HepG2 (cell line): Measurements from ENCODE around the gene ETV6. TPM values are rescaled to one million over a fixed set of nuclear protein-coding genes. Genes with fewer than 3 reads are reported as not detected.
A peak's percentile ranks its signal among the peaks of the same experiment; 100 is the strongest.

Experiments used
- ATAC-seq: fragments of 200-7000 bp; cut with Tn5 transposase; 3 replicates; pipeline ENCODE4 v1.9.1; 2020; ENCODE audit warnings: mild to moderate bottlenecking, moderate library complexity
- BruUV-seq: library from RNA; stranded (reverse); fragments of 400-500 nt; replicated peaks from 2 replicates; lab custom pipeline; 2021; lab: Mats Ljungman, UMichigan
- CTCF ChIA-PET: fragments of 300-600 bp; formaldehyde crosslinking; extraction: SDS; loops from one replicate; lab custom pipeline; 2021; ENCODE audit warnings: low total read pairs, inconsistent platforms, low intra/inter-chr PET ratio; lab: Yijun Ruan, JAX
- POLR2A ChIA-PET: fragments of 350-600 bp; sonication (Branson Sonifier 250); formaldehyde crosslinking; loops from one replicate; lab custom pipeline; 2020; ENCODE audit warnings: antibody characterized with exemption, inconsistent platforms; lab: Yijun Ruan, JAX
- DNase-seq: peaks from one replicate; pipeline ENCODE4 v3.0.0-alpha.2; 2015; ENCODE audit warnings: low spot score
- FAIRE-seq: peaks from 3 replicates; lab custom pipeline; 2011; peaks lifted over from hg19 to GRCh38; lab: Jason Lieb, UNC
- H2AFZ ChIP-seq: one replicate; pipeline ENCODE4 v1.6.1; 2011; ENCODE audit warnings: low read length, inconsistent platforms
- H3K27ac ChIP-seq: fragments of 300-600 bp; 3 replicates; pipeline ENCODE4 v1.8.0; 2011; ENCODE audit warnings: mixed run types, mild to moderate bottlenecking, mixed read lengths, low read length, inconsistent platforms; ENCODE audit not compliant: insufficient read depth; ENCODE audit errors: extremely low read length
- H3K27me3 ChIP-seq, 2 experiments: fragments of 200-600 bp in 1 of 2; 2 replicates in 1 of 2; 3 replicates in 1 of 2; pipeline versions ENCODE4 v1.6.0 to v1.8.0; 2011; ENCODE audit warnings: low read length in 2 of 2, mild to moderate bottlenecking in 2 of 2, moderate library complexity in 2 of 2, inconsistent platforms in 1 of 2; ENCODE audit not compliant: insufficient read depth in 2 of 2, control insufficient read depth in 1 of 2
- H3K36me3 ChIP-seq, 2 experiments: fragments of 200-600 bp in 1 of 2; replicated peaks in 1 of 2; 2 replicates in 1 of 2; 3 replicates in 1 of 2; pipeline versions ENCODE4 v1.5.1 to v1.8.0; 2011; ENCODE audit warnings: low read length in 2 of 2, inconsistent platforms in 1 of 2; ENCODE audit not compliant: insufficient read depth in 2 of 2, control insufficient read depth in 1 of 2
- H3K4me1 ChIP-seq: 2 replicates; pipeline ENCODE4 v1.5.1; 2012; ENCODE audit warnings: low read length, inconsistent platforms; ENCODE audit not compliant: insufficient read depth
- H3K4me2 ChIP-seq: 2 replicates; pipeline ENCODE4 v1.6.0; 2011; ENCODE audit warnings: low read depth, low read length, inconsistent platforms
- H3K4me3 ChIP-seq, 3 experiments: fragments of 200-600 bp in 1 of 3; sonication (generic), shearing (Covaris generic) in 1 of 3; replicated peaks in 1 of 3; 2 replicates each; pipeline ENCODE4 v1.5.1; 2011 to 2016; ENCODE audit warnings: low read length in 3 of 3, inconsistent platforms in 2 of 3, low read depth in 2 of 3, mild to moderate bottlenecking in 2 of 3, control low read depth in 1 of 3, mixed read lengths in 1 of 3; ENCODE audit not compliant: insufficient read depth in 1 of 3
- H3K79me2 ChIP-seq: one replicate; pipeline ENCODE4 v1.6.1; 2011; ENCODE audit warnings: low read length, inconsistent platforms; ENCODE audit not compliant: insufficient read depth
- H3K9ac ChIP-seq: 2 replicates; pipeline ENCODE4 v1.6.0; 2011; ENCODE audit warnings: mild to moderate bottlenecking, low read depth, low read length, inconsistent platforms; ENCODE audit not compliant: insufficient read depth
- H3K9me3 ChIP-seq: 2 replicates; pipeline ENCODE4 v1.5.1; 2012; ENCODE audit warnings: mild to moderate bottlenecking, low read length
- H4K20me1 ChIP-seq: 2 replicates; pipeline ENCODE4 v1.6.0; 2011; ENCODE audit warnings: inconsistent platforms, mild to moderate bottlenecking, low read length, moderate library complexity; ENCODE audit not compliant: insufficient read depth
- BCL6 ChIP-seq: IDR thresholded peaks from 2 replicates; pipeline ENCODE4 v1.6.1; 2016; ENCODE audit warnings: missing genetic modification reagents, missing compliant biosample characterization
- CEBPB ChIP-seq: IDR thresholded peaks from 2 replicates; pipeline ENCODE4 v1.6.1; 2011; ENCODE audit warnings: low read depth, low read length, improper control_type of control experiment, borderline replicate concordance
- CEBPG ChIP-seq: IDR thresholded peaks from 2 replicates; pipeline ENCODE4 v1.6.1; 2016
- GATAD2A ChIP-seq: IDR thresholded peaks from 2 replicates; pipeline ENCODE4 v1.6.1; 2016
- HDAC6 ChIP-seq: fragments of 200-600 bp; sonication (generic); IDR thresholded peaks from 2 replicates; pipeline ENCODE4 v1.7.0; 2017; ENCODE audit warnings: mild to moderate bottlenecking, antibody characterized with exemption, low read length, low read depth
- HNF4A ChIP-seq: sonication (generic); formaldehyde crosslinking; IDR thresholded peaks from 2 replicates; pipeline ENCODE4 v1.4.0; 2020; ENCODE audit warnings: missing genetic modification reagents
- PAXIP1 ChIP-seq: sonication (generic); formaldehyde crosslinking; conservative IDR thresholded peaks from 2 replicates; pipeline ENCODE4 v1.4.0; 2020; ENCODE audit warnings: mild to moderate bottlenecking, missing genetic modification reagents, moderate library complexity
- PHF21A ChIP-seq: sonication (generic); formaldehyde crosslinking; IDR thresholded peaks from 2 replicates; pipeline ENCODE4 v1.5.0; 2020; ENCODE audit warnings: mild to moderate bottlenecking, missing genetic modification reagents
- RARA ChIP-seq: IDR thresholded peaks from 2 replicates; pipeline ENCODE4 v1.6.1; 2016; ENCODE audit warnings: missing genetic modification reagents, missing compliant biosample characterization
- SALL1 ChIP-seq: sonication (generic); formaldehyde crosslinking; IDR thresholded peaks from 2 replicates; pipeline ENCODE4 v1.8.0; 2022; ENCODE audit warnings: mild to moderate bottlenecking, missing genetic modification reagents
- SNAPC2 ChIP-seq: sonication (generic); formaldehyde crosslinking; IDR thresholded peaks from 2 replicates; pipeline ENCODE4 v1.8.1; 2022; ENCODE audit warnings: mild to moderate bottlenecking, missing genetic modification reagents
- SOX5 ChIP-seq: IDR thresholded peaks from 2 replicates; pipeline ENCODE4 v1.6.1; 2016; ENCODE audit warnings: borderline replicate concordance
- SP5 ChIP-seq: IDR thresholded peaks from 2 replicates; pipeline ENCODE4 v1.6.1; 2016; ENCODE audit warnings: low read depth, borderline replicate concordance
- TBX2 ChIP-seq: sonication (generic); formaldehyde crosslinking; IDR thresholded peaks from 2 replicates; pipeline ENCODE4 v1.5.0; 2020; ENCODE audit warnings: missing genetic modification reagents, mild to moderate bottlenecking, borderline replicate concordance
- TEAD3 ChIP-seq: optimal IDR thresholded peaks from 2 replicates; pipeline ENCODE3; 2016; ENCODE audit warnings: borderline replicate concordance
- WGBS: methylation state at CpG from one replicate; pipeline ENCODE4 v1.1.6; 2017; ENCODE audit warnings: low lambda C conversion rate; 5-methylcytosine and 5-hydroxymethylcytosine counted together
- in situ Hi-C: cut with HindIII; loops from 2 replicates; pipeline ENCODE4 v1.10.0; 2017; ENCODE audit warnings: low pct_unique_long_range_greater_than_20kb; ENCODE audit not compliant: extremely low pct_ligation_motif_present
- intact Hi-C: fragments of 100-400 bp; cut with micrococcal nuclease; formaldehyde crosslinking; loops from one replicate; pipeline ENCODE4 v1.10.0; 2022; ENCODE audit not compliant: unreplicated experiment
- polyA plus RNA-seq, 8 experiments: library from polyadenylated mRNA; depleted of rRNA in 3 of 8; stranded (reverse) in 7 of 8; unstranded in 1 of 8; fragments of >200 nt; fragmentation: Illumina TruSeq in 4 of 8; extraction: Trizol in 4 of 8; gene quantifications; 2 replicates each; pipeline versions ENCODE4 v1.2.1 to v1.2.3, GENCODE V29; 2011 to 2016; ENCODE audit warnings: low read depth in 4 of 8, missing spikeins in 1 of 8, mixed read lengths in 1 of 8; ENCODE audit not compliant: insufficient read depth in 1 of 8
- total RNA-seq, 5 experiments: library from RNA; depleted of rRNA; stranded (reverse); fragments of >200 nt; fragmentation: Illumina TruSeq; extraction: Trizol; gene quantifications; 2 replicates each; pipeline ENCODE4 v1.2.3, GENCODE V29; 2016; ENCODE audit warnings: low read depth in 1 of 5
- TF ChIP-seq, protein P1 (sequence below), 2 experiments: fragments of 450-650 bp in 1 of 2; sonication (generic) in 1 of 2; formaldehyde crosslinking; IDR thresholded peaks; 2 replicates each; pipeline versions ENCODE4 v1.5.0 to v1.8.0; 2020 to 2022; ENCODE audit warnings: mild to moderate bottlenecking in 1 of 2, missing genetic modification reagents in 1 of 2
- TF ChIP-seq, protein P2 (sequence below): IDR thresholded peaks from 2 replicates; pipeline ENCODE4 v1.6.1; 2016; ENCODE audit warnings: mild to moderate bottlenecking

ETV6 gene
- total and polyA plus RNA-seq, 2 of the 13 experiments (the other 11 are each of a cell fraction or from before 2014, with no cell fraction given), result 2.2 to 3.0 TPM

DNA sequence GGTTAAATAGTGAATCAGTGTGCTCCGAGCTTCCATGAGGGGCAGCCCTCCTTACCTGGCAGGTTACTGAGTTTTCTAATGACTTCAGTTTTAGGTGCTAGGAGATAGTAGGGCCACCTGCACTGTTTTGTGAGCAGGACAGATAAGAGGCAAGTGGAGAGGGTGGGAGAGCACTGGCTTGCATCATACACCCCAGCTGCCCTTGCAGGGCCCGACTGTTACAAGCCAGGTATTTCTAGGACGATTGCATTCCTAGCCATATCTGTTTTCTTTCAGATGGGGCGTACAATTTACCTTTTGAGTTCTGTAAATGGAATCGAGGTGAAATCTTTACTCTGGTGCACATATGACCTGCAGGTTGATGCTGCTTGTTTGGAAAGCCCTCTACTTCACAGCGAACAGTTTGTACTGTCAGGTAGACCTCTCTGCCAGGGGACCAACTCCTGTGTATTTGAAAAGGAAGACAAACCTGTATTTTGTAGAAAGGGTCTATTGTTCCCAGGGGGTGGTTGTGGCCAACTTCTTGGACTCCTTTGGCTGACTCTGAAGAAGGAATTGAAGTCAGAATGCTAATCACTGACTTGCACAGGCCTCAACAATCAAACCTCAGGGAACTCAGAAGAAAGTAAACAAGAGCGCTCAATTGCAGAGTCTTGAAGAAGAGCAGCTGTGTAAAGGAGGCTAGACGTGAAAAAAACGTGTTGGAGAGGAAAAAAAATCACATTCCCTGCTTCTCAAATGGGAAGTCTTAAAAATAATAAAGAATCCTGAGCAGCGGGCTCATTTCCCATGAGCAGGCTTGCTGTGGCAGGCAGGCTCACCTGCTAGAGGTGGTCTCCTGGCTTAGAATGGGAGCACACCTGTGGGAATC lies 57.3 kb downstream of the ETV6 start:
- ATAC-seq, result peak; percentile 72
- H2AFZ ChIP-seq, result no peak overlapping the region
- H3K27ac ChIP-seq, result no peak overlapping the region
- H4K20me1 ChIP-seq, result no peaks in the 10 kb centered on the region
- peak overlapping the region; percentile 49 for H3K4me2 ChIP-seq
- H3K79me2 ChIP-seq, result no peaks in the 10 kb centered on the region
- H3K4me3 ChIP-seq, result peak overlapping the region in 1 of 3 experiments; percentile 3; a peak in 1 of 6 replicates
- CTCF ChIA-PET, result no interaction called here
- POLR2A ChIA-PET, result interaction anchor here (1.3 kb wide), 1 partner anchor 58 kb away, joined by 3 read pairs; no protein-coding TSS in a partner anchor
- H3K27me3 ChIP-seq, result no peaks in the 10 kb centered on the region
- H3K9ac ChIP-seq, result 0 out of 2 replicates have a peak overlapping the region, but pooled peaks have one; percentile 1
- intact Hi-C loops (loop anchor here (10.0 kb wide), 1 partner anchor 52 kb away; no protein-coding TSS in a partner anchor), in situ Hi-C loops (no loop called here)
- no TSS peak for BruUV-seq
- DNase-seq, result peak; percentile 42
- no peaks in the 10 kb centered on the region for H3K36me3 ChIP-seq
- FAIRE-seq, result no peak
- peaks cover 53% of the 10 kb centered on the region for H3K4me1 ChIP-seq
- no peaks in the 10 kb centered on the region for H3K9me3 ChIP-seq
- WGBS, result 44% methylated on average over 10 of the region's 10 CpGs
- TF ChIP-seq, protein P1, sequence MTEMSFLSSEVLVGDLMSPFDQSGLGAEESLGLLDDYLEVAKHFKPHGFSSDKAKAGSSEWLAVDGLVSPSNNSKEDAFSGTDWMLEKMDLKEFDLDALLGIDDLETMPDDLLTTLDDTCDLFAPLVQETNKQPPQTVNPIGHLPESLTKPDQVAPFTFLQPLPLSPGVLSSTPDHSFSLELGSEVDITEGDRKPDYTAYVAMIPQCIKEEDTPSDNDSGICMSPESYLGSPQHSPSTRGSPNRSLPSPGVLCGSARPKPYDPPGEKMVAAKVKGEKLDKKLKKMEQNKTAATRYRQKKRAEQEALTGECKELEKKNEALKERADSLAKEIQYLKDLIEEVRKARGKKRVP (CRISPR knock-in tag; IDR thresholded peaks at IDR 0.05), result peak in 1 of 2 experiments; percentile 87; a peak in 2 of 4 replicates
- TF ChIP-seq BCL6 (CRISPR knock-in tag), result peak; percentile 88
- TF ChIP-seq HNF4A, result 0 out of 2 replicates have a peak, but pooled peaks have one; percentile 14
- TF ChIP-seq RARA (CRISPR knock-in tag), result peak; percentile 42
- TF ChIP-seq SNAPC2 (CRISPR knock-in tag), result no peak
- TF ChIP-seq TBX2 (CRISPR knock-in tag), result peak; percentile 25; the same call in 1 of the 2 replicates
- no peak for TF ChIP-seq HDAC6
- TF ChIP-seq, protein P2, sequence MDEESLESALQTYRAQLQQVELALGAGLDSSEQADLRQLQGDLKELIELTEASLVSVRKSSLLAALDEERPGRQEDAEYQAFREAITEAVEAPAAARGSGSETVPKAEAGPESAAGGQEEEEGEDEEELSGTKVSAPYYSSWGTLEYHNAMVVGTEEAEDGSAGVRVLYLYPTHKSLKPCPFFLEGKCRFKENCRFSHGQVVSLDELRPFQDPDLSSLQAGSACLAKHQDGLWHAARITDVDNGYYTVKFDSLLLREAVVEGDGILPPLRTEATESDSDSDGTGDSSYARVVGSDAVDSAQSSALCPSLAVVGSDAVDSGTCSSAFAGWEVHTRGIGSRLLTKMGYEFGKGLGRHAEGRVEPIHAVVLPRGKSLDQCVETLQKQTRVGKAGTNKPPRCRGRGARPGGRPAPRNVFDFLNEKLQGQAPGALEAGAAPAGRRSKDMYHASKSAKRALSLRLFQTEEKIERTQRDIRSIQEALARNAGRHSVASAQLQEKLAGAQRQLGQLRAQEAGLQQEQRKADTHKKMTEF (CRISPR knock-in tag), result 0 out of 2 replicates have a peak, but pooled peaks have one; percentile 29
- peak; percentile 43; the same call in 1 of the 2 replicates for TF ChIP-seq GATAD2A (CRISPR knock-in tag)
- TF ChIP-seq PAXIP1 (CRISPR knock-in tag), result 0 out of 2 replicates have a peak, but pooled peaks have one; percentile 11
- TF ChIP-seq SP5 (CRISPR knock-in tag), result no peak
- TF ChIP-seq CEBPB, result peak; percentile 58; the same call in 1 of the 2 replicates
- TF ChIP-seq SOX5 (CRISPR knock-in tag), result peak; percentile 7; the same call in 1 of the 2 replicates
- TF ChIP-seq CEBPG (CRISPR knock-in tag), result peak; percentile 82
- peak; percentile 39; the same call in 1 of the 2 replicates for TF ChIP-seq PHF21A (CRISPR knock-in tag)
- peak; percentile 35 for TF ChIP-seq TEAD3 (CRISPR knock-in tag)
- peak; percentile 47; the same call in 1 of the 2 replicates for TF ChIP-seq SALL1 (CRISPR knock-in tag)
